GM12891 (cell line): ENCODE results near the gene PTPN6.

Experiments used
- PAX5 ChIP-seq: IDR thresholded peaks from 2 replicates; pipeline ENCODE4 v1.6.1; 2011; ENCODE audit warnings: low read length, moderate library complexity, mild to moderate bottlenecking; ENCODE audit not compliant: insufficient read depth, severe bottlenecking
- POLR2A ChIP-seq: IDR thresholded peaks from 2 replicates; pipeline ENCODE4 v1.6.1; 2011; ENCODE audit warnings: low read depth, low read length, control low read depth
- POLR2AphosphoS5 ChIP-seq: IDR thresholded peaks from 2 replicates; pipeline ENCODE4 v1.6.1; 2011; ENCODE audit warnings: low read depth, low read length, control low read depth
- TAF1 ChIP-seq: IDR thresholded peaks from 2 replicates; pipeline ENCODE4 v1.6.1; 2011; ENCODE audit warnings: low read depth, low read length, control low read depth

DNA sequence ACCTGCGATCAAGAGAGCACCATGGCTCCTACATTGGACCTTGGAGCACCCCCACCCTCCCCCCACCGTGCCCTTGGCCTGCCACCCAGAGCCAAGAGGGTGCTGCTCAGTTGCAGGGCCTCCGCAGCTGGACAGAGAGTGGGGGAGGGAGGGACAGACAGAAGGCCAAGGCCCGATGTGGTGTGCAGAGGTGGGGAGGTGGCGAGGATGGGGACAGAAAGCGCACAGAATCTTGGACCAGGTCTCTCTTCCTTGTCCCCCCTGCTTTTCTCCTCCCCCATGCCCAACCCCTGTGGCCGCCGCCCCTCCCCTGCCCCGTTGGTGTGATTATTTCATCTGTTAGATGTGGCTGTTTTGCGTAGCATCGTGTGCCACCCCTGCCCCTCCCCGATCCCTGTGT lies 9.4 kb upstream of the PTPN6 start:
- TF ChIP-seq POLR2A (no peak), POLR2AphosphoS5 (no peak), TAF1 (no peak), PAX5 (no peak)
